Stimulated activated CD4-positive, alpha-beta T cell treated with anti-CD3 and anti-CD28 coated beads, Interleukin-15, amount 100 ng/mL, for 1 hour (primary cell): ENCODE results near the gene IL24.
A peak's percentile ranks its signal among the peaks of the same experiment; 100 is the strongest.
"Not testable (repeated sequence)": the region's sequence is repeated elsewhere in the genome, so short reads cannot be mapped to it uniquely, and the experiment has no call there.

Experiments
- DNase-seq, 2 donors: peaks; one replicate each; pipeline ENCODE4 v3.0.0-alpha.2; 2020; ENCODE audit warnings: low read depth in 1 of 2, low spot score in 1 of 2

The IL24 gene

DNA sequence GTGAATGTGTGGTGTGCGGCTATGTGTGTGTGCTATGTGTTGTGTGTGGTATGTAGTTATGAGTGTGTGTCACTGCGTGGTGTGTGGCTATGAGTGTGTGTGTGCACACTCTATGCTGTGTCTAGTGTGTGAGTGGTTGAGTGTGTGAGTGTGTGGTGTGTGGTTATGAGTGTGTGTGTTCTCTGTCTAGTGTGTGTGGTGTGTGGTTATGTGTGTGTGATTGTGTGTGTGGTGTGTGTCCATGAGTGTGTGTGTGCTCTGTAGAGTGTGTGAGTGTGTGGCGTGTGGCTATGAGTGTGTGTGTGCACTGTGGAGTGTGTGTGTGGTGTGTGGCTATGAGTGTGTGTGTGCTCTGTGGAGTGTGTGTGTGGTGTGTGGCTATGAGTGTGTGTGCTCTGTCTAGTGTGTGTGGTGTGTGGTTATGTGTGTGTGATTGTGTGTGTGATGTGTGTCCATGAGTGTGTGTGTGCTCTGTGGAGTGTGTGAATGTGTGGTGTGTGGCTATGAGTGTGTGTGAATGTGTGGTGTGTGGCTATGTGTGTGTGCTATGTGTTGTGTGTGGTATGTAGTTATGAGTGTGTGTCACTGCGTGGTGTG is 26.8 kb downstream of the IL24 start:
- not testable (repeated sequence) for DNase-seq

DNA sequence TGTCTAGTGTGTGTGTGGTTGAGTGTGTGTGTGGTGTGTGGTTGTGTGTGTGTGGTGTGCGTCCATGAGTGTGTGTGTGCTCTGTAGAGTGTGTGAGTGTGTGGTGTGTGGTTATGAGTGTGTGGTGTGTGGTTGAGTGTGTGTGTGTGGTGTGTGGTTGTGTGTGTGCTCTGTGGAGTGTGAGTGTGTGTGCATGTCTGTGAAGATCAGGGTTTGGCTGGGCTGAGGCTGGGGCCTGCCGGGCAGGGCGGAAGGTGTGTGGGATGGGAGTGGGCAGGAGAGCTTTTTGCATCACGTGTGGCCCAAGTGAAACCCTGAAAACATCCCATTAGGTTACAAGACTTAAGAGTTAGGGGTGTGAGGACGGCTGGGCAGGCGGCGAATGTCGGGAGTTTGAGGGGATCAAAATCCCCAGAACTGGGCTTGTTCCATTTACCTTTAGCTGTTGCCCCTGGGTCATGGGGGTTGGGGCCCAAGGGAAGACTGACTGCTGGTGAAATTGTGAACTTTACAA is 27.4 kb downstream of the IL24 start:
- no peak for DNase-seq

DNA sequence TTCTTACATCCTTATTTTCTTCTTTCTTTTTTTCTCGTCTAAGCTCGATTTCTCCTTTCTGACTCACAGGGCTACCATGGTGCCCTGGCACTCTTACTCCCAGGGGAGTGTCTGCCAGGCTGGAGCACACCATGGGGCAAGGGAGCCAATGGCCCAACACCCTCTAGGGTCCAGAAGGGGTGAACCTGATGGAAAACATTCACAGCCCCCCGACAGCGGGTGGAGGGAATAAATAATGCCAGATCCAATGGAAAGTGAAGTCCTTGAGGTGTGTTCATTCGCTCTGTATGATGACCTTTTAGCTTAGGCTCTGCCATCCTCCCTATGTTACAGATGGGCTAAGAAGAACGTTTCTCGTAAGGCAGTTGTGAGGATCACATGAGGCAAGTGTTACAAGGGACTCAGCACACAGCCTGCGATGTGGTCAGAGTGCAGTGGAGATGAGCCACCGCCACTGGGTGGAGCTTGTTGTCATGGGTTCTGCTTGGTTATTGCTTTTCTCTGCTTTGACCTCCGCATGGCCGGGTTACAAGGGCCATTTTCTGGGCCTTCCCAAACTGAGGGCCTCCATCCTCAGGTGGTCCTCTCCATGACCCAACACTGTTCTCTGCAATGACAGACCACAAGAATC is 28.0 kb downstream of the IL24 start:
- no peak for DNase-seq

DNA sequence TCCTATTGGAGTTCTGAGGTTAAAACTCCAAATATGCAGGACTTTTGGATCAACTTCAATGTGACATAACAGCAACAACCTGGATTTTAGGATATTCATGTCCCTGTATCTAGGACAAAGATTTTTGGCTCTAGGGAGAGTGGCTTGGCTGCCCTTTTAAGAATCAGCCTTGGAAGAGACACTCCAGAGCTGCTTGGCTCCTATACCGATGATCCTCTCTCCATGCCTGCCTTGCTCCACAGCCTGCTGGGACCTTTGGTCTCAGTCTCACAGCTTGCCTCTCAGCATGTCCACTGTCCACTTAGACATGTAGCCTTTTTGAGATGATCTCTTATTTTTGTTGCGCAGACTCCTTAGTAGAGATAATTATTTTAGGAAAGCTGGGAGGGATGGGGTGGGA is 29.0 kb downstream of the IL24 start:
- no peak for DNase-seq

DNA sequence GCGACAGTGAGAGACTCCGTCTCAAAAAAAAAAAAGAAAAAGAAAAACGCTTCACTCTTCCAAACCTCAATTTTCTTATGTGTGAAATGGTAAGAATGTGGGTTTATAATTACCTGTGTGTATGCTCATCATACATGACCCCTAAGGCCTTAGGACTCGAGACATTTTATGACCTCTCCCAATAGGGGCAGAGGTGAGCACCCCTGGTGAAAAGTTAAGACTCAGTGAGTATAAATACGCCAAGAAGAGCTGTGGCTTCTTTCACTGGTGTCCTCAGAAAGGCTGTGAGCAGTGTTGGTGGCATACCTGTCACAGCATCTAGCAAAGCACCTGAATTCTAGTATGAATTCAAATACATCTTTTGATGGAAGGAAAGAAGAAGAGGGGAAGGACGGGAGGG is 32.3 kb downstream of the IL24 start:
- no peak for DNase-seq

DNA sequence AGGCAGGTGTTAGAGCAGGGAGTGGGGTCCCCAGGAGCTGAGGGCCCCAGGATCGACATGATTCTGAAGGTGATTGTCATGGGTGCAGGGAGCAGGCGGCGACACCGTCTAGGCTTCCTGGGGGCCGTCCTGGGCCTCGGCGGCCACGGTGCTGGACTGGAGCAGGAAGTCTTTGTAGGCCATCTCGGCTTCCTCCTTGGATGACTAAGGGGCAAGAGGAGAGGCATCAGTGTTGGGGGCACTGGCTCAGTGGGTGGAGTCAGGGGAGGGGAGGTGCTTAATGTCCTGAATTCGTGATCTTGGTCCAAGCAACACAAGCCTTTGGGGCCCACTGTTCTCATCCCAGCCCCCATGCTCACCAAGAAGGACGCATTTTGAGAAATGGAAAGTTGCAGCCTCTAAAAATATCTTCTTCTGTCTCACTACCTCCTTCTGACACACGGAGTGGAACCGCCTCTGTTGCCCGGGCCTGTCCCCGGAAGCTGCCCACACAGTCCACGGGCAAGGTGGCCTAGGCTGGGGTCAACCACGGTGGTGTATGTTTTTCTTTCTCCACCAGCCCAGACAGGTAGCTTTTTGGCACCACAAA is 33.1 kb downstream of the IL24 start:
- no peak for DNase-seq

DNA sequence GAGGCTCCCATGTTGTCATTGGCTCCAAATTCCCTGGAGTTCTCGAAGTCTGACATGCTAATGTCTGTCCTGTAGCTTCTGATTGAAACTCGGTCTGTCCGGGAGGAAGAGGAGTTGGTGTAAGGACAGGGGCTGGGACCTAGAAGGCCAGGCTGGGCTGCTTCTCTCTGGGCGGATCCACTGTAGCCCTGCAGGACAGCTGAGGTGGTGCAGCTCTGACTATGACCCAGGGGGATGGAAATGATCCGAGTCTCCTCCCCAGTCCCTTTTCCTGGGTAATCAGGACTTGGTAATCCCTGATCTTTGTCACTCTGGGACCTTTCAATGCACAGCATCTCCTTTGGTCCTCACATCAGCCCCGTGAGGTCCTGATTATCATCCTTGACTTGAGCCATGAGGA is 34.5 kb downstream of the IL24 start:
- DNase-seq, result no peak

DNA sequence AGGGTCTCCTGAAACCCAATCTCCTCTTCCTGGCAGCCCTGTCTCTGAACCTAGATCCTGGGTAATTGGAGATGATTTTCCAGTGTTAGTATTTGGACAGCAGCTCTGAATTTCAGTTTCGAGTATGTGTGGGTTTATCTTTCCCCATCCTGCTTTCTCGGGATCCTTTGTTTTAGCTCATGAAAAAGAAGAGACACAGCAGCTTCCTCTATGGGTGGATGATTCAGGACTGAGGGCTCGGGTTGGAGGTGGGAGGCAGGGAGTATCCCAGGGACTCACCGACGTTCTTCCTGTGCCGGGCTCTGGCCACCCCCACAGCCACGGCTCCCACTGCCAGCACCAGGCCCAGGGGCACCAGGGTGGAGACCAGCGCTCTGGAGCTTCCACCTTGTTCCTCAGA is 34.9 kb downstream of the IL24 start:
- no peak for DNase-seq

DNA sequence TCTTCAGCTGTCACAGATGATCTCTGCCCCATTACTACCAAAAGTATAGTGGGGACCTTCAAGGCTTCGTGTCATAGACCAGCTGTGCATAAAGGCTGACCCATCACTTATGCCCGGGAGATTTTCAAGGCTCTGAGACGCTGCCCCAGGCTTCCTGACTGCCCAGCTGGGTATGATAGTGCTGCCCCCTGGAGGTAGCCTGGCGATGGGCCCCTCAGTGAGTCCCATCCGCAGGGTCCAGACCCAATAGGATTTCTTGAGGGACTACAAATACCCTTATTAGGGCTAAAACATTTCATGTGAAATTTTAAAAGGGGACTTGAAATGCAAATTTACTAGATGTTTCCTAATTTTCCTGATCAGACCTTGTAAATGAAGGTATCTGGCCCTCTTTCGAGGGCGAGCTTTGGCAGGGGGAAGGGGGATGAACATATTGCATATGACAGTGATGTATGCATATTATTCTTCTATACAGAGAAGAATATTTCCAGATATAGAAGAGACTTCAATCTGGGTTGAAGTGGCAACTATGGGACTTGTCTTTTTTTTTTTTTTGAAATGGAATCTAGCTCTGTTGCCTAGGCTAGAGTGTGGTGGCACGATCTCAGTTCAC is 36.2 kb downstream of the IL24 start:
- peak; percentile 44 to 55 for DNase-seq

DNA sequence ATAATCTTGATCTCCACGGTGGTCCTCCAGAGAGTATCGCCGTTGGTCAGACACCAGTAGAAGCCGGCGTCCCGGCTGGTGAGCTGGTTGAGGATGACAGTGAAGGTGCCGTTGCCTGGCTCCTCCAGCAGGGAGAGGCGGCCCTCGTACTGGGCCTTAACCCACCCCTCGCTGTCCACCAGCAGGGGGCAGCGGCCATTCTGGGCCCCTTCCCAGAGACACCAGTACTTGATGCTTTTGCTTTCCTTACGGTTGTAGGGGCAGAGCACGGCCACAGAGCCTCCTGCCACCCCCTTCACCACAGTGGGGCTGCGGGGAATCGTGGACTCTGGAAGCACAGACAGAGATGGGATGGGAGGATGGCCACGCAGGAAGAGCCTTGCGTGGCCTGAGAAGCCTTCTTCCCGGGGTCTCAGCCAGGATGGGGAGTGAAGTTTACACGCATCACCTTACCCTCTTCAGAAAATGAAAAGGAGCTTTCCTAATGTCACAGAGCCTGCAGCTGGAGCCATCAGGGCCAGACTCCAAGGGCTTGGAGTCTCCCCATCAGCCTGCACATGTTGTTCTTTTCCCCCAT is 38.3 kb downstream of the IL24 start:
- DNase-seq, result no peak

DNA sequence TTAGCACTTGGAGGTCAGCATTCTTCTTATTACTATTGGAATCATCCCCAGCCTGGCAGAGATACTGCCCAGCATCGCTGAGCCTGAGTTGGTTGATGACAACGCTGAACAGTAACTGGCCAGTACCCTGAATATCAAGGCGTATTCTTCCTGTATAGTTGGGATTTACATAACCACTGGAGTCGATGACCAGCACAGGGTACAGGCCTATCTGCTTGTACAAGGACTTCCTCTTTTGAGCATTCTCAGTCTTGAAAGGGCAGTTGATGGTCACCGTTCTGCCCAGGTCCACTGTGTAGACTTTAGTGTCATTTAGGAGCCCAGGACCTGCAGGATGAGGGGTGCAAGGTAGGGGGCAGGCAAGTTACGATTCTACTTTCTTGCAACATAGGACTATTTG is 40.2 kb downstream of the IL24 start:
- no peak for DNase-seq

DNA sequence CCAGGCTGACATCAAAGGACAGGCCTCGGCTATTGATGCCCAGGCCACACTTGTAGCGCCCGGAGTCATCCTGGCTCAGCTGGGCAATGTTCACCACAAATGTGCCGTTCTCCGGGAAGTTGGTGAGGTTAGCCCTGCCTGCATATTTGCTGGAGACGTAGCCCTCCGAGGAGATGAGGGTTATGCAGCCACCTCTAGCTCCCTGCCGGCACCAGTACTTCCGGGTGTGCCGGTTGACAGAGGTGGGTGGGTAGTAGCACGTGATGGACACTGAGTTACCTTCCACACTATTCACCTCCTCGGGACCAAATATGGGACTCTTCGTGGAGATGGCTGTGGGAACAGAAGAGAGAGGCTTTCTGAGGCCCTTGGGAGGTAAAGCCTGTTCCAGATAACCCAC is 41.9 kb downstream of the IL24 start:
- no peak for DNase-seq

DNA sequence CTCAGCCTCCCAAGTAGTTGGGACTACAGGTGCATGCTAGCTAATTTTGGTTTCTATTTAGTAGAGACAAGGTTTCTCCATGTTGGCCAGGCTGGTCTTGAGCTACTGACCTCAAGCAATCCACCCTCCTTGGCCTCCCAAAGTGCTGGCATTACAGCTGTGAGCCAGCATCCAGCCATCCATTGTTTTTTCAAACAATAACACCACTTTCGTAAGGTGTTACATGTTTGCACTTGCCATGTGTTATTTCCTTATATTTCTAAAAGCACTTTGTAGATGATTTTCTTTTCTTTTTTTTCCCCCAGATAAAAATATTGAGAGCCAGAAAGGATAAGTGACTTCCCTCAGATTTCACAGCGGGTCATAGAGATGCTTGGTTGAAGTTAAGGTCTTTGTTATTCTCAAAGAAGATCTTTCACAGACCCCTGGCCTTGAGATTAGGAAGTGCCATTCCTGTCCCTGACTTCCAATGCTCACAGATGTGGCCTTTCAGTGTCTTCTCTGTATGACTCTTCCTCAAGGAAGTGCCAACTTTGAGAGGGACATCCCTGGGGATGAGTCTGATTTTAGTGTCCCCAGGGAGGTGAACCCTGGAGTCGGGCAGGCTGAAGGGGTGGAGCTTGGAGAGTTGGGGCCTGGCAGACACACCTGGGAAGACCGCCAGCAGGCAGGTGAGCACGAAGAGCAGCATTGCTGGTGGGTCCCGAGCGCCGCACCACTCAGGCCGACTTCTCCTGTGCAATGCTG is 42.8 kb downstream of the IL24 start:
- no peak for DNase-seq

DNA sequence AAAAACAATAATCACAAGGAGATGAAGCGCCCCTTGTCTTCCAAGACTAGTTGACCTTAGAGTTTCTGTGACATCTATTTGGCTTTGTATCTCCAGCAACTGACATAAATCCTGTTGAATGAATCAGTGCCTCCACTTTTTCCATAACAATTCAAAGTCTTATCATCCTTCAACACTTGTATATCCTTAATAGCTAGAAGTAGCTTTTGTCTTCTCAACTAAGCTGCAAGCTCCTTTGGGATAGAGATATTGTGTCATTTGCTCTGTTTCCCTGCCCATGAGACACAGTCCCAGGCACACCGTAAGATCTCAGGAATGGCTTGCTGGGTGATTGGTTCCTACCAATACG is 43.3 kb downstream of the IL24 start:
- no peak for DNase-seq

DNA sequence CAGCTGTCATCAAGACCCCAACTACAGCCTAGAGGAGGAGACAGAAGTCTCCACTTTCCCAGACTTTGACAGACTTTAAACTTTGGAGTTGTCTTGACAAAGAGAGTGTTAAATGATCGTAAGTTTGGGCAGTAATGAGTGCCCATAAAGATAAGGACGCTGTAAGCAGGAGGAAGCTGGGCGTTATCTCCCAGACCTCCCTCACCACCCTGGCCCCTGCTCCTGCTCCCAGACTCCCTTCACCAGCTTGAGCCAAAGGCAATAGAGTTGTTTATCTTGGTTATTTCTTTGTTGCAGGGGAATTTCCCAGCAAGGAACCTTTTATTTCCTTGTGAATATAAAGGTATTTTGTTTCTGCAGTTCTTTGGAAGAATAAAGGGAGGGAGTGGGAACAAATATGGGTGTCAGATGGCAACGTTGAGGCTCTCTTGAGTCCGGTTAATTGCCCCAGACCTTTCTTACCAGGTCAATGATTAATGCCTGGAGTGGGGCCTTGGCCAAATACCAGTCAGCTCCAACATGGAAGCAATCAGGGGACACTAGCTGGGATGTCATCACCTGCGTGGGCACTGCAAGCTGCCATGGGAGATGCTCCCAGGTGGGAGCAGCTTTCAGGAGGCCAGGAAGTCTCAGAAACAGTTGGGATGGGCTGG is 44.6 kb downstream of the IL24 start:
- no peak for DNase-seq

DNA sequence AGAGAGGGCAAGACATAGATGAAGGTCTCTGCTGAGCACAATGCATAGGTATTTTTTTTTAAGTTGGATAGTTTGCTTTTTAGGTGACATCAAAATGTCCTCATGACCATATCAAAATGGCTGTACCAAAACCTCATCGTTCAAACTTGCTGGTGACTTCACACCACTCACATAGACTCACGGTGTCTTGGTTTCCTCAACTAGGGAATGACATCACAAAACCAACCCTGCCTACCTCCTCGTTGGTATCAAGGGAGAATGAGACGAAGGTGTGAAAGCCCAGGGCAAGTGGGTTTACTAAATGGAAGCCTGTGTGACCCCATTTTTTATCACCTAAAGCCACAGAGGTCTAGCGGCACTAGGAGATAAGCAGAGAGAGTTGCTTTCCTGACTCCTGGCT is 47.5 kb downstream of the IL24 start:
- DNase-seq, result no peak

DNA sequence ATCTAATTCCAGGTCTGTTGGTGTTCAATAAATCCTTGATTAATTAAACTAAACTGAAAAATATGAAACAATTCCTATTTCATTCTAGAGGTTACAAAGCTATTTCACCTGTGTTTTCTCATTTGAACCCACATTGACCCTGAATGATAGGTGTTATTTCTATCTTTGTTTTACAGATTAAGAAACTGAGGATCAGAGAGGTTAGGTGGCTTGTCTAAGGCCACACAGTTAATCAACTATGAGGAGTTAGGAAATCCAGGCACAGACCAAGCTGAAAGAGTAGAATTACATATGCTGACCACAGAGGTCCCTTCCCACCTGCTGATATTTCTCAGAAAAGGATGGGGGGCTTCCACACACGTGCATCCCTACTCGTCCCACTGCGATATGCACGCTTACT is 48.5 kb downstream of the IL24 start:
- no peak for DNase-seq

DNA sequence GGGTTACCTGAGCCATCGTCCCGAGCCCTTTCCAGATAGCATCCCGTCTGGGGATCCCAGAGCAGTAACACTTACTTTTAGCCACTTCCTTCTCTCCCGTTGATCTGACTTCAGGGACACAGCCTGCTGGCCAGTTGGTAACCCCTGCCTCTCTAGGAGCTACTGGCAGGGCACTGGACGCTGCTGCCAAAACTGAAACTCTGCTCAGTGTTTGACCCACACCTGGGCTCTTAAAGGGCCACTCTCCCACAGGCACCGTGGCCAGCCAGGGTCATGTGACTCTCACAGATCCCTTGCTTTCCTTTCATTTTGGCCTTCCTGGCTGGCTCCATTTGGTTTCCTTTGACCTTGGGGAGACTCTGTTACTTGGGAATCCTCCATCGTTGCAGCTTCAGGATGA is 49.0 kb downstream of the IL24 start, which contains the start of gene PIGR:
Gene PIGR, minus strand, starts transcription at position 206 of the 400 bp plus-strand sequence. CDS start 5,935 bp downstream, outside the sequence.
- no peak for DNase-seq

DNA sequence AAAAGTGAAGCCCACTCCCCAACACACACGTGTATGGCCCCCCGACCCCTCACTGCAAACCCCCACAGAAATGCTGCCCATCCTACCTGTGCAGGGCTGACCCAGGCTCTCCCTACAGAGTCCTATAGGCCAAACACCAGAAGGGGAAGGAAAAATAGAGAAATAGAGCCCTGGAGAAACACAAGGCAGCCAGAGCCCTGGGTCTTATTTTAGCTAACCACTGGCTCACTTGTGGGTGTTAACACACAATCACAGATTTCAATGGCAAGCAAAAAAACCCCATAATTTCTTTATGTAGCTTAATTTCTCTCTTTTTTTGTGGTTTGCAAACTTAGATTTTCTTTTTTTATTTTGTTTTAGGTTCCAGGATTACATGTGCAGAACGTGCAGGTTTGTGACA is 50.0 kb downstream of the IL24 start:
- DNase-seq, result no peak

DNA sequence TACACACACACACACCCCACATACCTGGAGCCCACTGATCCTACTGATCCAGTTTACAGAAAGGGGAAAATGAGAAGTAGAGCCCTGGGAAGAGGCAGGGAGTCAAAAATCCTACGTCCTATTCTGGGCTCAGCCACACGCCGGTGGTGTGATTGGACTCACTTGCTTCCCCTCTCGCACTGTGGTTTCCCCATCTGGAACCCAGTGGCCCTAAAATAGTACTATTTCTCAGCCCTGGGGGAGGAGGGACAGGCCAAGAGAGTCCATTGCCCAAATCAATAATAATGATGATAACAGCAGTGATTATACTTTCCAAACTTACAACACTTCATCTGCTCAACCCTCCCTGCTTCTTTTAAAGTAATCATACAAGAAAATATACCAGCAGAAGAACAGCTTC is 52.0 kb downstream of the IL24 start:
- no peak for DNase-seq

DNA sequence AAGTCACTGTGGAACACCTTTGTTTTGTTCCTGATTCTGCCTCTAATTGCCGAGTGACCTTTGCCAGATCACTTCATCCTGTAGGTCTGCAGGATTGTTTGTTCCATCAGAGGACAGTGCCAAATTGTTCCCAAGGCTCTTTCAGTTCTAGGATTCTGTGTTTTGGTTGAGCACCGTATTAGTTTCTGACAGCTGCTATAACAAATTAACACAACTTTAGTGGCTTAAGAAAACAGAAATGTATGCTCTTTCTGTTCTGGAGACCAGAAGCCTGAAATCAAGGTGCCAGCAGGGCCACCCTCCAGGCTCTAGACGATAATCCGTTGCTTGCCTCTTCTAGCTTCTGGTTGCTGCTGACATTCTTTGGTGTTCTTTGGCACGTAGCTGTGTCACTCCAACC is 52.4 kb downstream of the IL24 start:
- DNase-seq, result no peak
